ENCODE results near the gene COL12A1.

Gene COL12A1

GRCh38 chr6:75144386-75144785 lies 61.5 kb downstream of the COL12A1 start:
- no peak for DNase-seq (ENCODE audit: low read depth in 2 of 2)

GRCh38 chr6:75143191-75143590 lies 62.7 kb downstream of the COL12A1 start:
- DNase-seq (ENCODE audit: low read depth in 2 of 2): no peak

GRCh38 chr6:75142721-75143120 lies 63.1 kb downstream of the COL12A1 start:
- DNase-seq (ENCODE audit: low read depth in 2 of 2): no peak

GRCh38 chr6:75135876-75136275 lies 70.0 kb downstream of the COL12A1 start:
- DNase-seq (ENCODE audit: low read depth in 2 of 2): no peak

- no peak for DNase-seq (ENCODE audit: low read depth in 2 of 2)
Measured at GRCh38 chr6:75135450-75135849, 70.4 kb downstream of the COL12A1 start.

GRCh38 chr6:75130784-75131183 lies 75.1 kb downstream of the COL12A1 start:
- DNase-seq (ENCODE audit: low read depth in 2 of 2): no peak

- DNase-seq (ENCODE audit: low read depth in 2 of 2): no peak
Measured at GRCh38 chr6:75128878-75129570, 76.8 kb downstream of the COL12A1 start.

GRCh38 chr6:75126518-75126917 lies 79.3 kb downstream of the COL12A1 start:
- DNase-seq (ENCODE audit: low read depth in 2 of 2): no peak

- DNase-seq (ENCODE audit: low read depth in 2 of 2): no peak
Measured at GRCh38 chr6:75124983-75125382, 80.9 kb downstream of the COL12A1 start.

- DNase-seq (ENCODE audit: low read depth in 2 of 2): no peak
Measured at GRCh38 chr6:75124085-75124484, 81.8 kb downstream of the COL12A1 start.

- DNase-seq (ENCODE audit: low read depth in 2 of 2): no peak
Measured at GRCh38 chr6:75118925-75119515, 86.8 kb downstream of the COL12A1 start.

GRCh38 chr6:75117701-75118100 lies 88.2 kb downstream of the COL12A1 start:
- no peak for DNase-seq (ENCODE audit: low read depth in 2 of 2)

GRCh38 chr6:75116946-75117345 lies 88.9 kb downstream of the COL12A1 start:
- DNase-seq (ENCODE audit: low read depth in 2 of 2): no peak

GRCh38 chr6:75115481-75115880 lies 90.4 kb downstream of the COL12A1 start:
- no peak for DNase-seq (ENCODE audit: low read depth in 2 of 2)

GRCh38 chr6:75114806-75115205 lies 91.0 kb downstream of the COL12A1 start:
- no peak for DNase-seq (ENCODE audit: low read depth in 2 of 2)

- DNase-seq (ENCODE audit: low read depth in 2 of 2): no peak
Measured at GRCh38 chr6:75114195-75114594, 91.7 kb downstream of the COL12A1 start.

- DNase-seq (ENCODE audit: low read depth in 2 of 2): no peak
Measured at GRCh38 chr6:75113446-75113845, 92.4 kb downstream of the COL12A1 start.

GRCh38 chr6:75109765-75110164 lies 96.1 kb downstream of the COL12A1 start:
- DNase-seq (ENCODE audit: low read depth in 2 of 2): no peak

- DNase-seq (ENCODE audit: low read depth in 2 of 2): no peak
Measured at GRCh38 chr6:75109022-75109421, 96.8 kb downstream of the COL12A1 start.

- DNase-seq (ENCODE audit: low read depth in 2 of 2): no peak
Measured at GRCh38 chr6:75108333-75108974, 97.4 kb downstream of the COL12A1 start.

- no peak for DNase-seq (ENCODE audit: low read depth in 2 of 2)
Measured at GRCh38 chr6:75107913-75108312, 97.9 kb downstream of the COL12A1 start.

- no peak for DNase-seq (ENCODE audit: low read depth in 2 of 2)
Measured at GRCh38 chr6:75106426-75106825, 99.4 kb downstream of the COL12A1 start.

- no peak for DNase-seq (ENCODE audit: low read depth in 2 of 2)
Measured at GRCh38 chr6:75103431-75103830, 102.4 kb downstream of the COL12A1 start.

Measured in stimulated activated CD4-positive, alpha-beta T cell treated with anti-CD3 and anti-CD28 coated beads, Interleukin-1b, Interleukin-23, amount 100 ng/mL, for 1 hour (primary cell).